Suppressor macrophage (primary cell): ENCODE measurements around the gene RSL1D1.
"Not testable (repeated sequence)": the region's sequence is repeated elsewhere in the genome, so short reads cannot be mapped to it uniquely, and the experiment has no call there.

Source experiments
- DNase-seq, 4 experiments: peaks; one replicate each; pipeline ENCODE4 v3.0.0-alpha.2; 2020 to 2022

Gene RSL1D1

DNA sequence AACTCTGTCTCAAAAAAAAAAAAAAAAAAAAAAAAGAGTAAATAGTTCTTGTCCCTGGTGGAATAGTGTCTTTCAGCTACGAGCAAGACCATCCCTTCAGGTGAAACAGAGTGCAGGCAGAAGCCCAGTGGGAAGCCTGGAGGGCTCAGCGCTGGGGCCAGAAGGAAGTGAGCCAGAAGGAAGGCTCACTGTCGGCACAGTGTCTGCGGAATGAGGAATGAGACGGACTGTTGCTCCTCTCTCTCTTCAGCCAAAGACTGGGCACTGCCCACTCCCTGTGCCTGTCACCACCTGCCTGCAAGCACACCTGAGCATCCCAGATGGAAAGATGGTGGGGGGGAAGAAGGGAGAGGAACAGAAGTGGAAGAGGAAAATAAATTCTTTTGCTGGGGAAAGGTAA lies 7.5 kb downstream of the RSL1D1 start:
- no peak for DNase-seq

DNA sequence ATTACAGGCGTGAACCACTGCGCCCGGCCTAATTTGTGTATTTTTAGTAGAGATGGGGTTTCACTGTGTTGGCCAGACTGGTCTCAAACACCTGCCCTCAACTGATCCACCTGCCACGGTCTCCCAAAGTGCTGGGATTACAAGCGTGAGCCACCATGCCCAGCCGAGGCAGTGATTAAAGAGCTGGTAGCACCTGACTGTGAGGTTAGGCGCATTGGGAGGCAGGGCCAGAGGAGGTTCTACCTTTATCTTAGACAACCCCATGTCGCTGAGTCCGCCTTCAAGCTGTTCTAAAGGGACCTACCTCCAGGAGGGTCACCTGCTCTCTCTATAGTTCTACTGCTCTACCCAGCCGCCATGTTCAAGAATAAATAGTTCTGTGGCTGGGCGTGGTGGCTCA lies 8.1 kb downstream of the RSL1D1 start:
- DNase-seq: no peak

DNA sequence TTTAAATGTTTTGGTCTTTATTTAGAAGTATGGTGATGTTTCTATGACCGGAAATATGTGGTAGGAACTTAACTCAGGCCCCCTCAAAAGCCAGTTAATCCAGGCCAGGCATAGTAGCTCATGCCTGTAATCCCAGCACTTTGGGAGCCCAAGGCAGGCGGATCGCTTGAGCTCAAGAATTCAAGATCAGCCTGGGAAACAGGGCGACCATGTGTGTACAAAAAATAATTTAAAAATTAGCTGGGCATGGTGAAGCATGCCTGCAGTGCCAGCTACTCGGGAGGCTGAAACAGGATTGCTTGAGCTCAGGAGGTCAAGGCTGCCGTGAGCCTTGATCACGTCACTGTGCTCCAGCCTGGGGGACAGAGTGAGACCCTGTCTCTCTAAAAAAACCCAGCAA lies 10.3 kb downstream of the RSL1D1 start:
- DNase-seq: no peak

DNA sequence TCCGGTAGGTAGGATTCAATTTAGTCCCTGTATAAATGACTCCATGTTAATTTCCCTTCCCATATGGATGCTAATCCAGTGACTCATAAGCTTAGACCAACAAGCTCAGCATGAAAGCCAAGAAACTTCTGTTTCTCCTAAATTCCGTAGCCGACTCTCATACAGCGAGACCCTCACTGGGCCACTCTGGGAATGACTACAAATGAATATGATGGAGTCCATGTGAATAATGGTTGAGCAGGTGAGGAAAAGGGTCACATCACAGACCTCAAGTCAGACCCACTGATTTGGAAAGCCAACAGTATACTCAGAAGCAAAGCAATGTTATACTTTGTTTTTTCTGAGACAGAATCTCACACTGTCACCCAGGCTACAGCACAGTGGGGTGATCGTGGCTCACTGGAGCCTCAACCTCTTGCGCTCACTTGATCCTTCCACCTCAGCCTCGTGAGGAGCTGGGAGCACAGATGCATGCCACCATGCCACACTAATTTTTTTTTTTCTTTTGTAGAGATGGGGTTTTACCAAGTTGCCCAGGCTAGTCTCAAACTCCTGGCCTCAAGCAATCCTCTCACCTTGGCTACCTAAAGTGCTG lies 14.6 kb downstream of the RSL1D1 start:
- no peak for DNase-seq

DNA sequence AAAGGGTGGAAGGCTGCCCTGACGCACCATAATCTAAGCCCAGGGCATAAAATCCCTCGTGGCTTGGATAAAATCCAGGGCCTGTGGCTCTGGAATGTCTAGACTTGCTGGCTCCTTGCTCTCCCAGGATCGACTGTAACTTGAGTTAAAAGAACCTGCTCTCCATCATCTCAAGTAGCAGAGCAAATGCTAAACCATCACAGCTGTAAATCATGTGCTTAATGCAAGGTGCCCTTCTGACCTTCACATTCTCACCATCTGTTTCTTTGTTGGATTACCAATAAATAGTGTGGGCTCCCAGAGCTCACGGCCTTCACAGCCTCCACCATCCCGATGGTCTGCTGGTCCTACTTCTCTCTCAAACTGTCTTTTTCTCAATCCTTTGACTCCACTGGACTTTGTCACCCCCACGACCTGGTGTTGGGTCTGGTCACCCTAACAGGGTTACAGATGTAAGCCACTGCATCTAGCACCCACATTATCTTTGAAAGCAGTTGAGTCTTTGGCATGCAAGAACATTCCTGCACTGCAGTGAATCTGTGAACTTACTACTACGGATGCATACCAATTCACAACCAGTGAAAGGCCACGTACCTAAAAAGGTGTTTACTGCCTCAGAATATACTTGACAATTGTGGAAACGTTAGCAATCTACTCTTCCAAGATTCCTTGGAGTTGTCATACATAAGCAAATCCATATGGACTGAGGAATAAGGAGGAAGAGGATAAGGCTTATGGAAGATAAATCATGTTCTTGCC lies 15.3 kb downstream of the RSL1D1 start:
- DNase-seq: no peak

DNA sequence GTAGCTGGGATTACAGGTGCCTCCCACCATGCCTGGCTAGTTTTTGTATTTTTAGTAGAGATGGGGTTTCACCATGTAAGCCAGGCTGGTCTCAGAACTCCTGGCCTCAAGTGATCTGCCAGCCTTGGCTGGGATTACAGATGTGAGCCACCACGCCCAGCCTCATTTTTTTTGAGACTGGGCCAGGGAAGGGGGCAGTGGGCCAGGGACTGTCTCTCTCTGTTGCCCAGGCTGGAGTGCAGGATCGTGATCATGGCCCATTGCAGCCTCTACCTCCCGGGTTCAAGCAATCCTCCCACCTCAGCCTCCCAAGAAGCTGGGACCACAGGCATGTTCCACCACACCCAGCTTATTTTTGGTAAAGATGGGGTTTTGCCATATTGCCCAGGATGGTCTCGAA lies 16.0 kb downstream of the RSL1D1 start:
- no peak for DNase-seq

DNA sequence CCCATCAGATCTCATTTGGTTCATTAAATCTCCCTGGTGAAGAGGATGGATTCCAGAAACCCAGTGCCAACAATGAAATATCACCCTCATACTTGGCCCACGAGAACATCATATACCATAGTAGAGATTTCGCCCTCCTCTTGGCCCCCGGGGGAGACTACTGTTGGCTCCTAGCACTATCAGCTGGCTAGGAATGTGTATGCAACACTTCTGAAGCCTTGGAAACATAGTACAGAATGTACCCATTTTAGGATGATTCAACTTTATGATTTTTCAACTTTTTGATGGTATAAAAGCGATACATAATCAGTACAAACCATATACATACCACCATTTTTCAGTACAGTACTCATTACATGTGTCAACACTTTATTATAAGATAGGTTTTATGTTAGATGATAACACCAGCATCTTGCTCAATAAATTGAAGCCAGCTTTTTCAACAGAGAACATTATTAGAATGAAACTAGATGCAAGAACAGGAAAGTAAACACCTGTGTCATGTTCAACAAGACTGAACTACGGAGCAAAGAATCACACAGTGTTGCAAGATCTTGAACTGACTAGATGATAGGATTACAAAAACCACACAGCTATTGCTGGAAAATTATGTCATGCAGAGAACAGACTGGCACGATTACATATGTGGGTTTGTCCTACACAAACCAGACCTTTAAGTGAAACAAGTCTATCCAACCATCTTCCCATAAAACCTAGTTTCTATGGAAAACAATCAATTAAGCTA lies 17.2 kb downstream of the RSL1D1 start:
- peak; percentile 35 to 72 (median 50) for DNase-seq

DNA sequence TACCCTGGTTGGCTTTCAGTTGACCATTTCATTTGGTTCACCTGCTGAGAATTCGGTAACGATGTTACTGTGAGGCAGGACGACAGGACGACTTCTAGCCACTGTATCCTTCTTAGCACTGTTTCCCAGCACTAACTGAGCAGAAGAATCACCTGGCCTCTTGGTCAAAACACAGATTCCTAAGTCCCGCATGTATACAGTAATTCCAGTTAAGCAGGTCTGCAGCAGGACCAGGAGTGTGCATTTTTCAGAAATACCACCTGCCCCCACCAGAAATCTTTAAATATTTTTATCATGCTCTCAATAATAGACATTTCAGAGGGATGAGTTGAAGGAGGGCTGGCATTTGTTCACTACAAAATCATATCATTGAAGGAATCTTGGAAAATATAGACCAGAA lies 22.6 kb downstream of the RSL1D1 start:
- DNase-seq: no peak

DNA sequence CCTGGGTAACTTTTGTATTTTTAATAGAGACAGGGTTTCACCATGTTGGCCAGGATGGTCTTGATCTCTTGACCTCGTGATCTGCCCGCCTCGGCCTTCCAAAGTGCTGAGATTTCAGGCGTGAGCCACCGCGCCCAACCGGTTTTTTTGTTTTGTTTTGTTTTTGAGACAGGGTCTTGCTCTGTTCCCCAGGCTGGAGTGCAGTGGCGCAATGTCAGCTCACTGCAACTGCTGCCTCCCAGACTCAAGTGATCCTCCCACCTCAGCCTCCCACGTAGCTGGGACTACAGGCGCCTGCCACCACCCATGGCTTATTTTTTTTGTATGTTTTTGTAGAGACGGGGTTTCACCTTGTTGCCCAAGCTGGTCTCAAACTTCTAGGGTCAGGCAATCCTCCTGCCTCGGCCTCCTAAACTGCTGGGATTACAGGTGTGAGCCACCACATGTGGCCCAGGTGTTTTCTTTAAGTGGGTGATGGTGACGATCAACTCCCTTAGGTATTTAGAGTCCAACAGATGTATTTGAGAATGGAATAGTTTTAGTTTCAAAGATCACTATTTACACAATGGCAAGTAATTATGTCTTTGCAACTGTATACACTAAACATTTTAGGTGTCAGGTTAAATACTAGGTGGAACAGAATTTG lies 25.7 kb downstream of the RSL1D1 start:
- peak in 3 of 4 experiments; percentile 10 to 39 (median 18) for DNase-seq

DNA sequence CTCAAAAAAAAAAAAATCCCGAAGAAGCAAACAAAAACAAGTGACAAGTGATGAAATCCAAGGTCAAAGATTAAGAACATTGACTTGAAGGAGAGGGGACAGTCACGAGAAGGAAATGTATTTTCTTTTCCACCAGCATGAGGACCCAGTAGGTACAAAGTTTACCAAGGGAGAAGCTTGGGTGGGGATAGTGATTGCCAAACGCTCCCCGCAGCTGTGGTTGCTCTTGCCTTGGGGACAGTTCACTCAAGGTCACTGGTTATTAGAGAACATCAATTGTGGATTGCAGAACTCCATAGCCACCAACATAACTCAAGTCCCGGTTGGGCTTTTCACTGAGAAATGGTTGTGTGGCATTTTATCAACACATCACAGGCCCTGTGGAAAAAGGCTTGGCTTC lies 27.0 kb downstream of the RSL1D1 start:
- DNase-seq: peak; percentile 84 to 92 (median 91)

DNA sequence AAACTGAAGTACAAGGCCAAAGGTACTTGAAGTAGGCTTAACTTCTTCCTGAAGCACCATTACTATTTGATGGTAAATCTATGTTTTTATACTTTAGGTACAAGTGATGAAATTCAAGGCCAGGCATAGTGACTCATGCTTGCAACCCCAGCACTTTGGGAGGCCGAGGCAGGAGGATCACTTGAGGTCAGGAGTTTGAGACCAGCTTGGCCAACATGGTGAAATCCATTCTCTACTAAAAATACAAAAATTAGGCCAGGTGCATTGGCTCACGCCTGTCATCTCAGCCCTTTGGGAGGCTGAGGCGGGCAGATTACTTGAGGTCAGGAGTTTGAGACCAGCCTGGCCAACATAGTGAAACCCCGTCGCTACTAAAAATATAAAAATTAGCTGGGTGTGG lies 27.7 kb downstream of the RSL1D1 start:
- peak in 1 of 4 experiments; percentile 7 for DNase-seq

DNA sequence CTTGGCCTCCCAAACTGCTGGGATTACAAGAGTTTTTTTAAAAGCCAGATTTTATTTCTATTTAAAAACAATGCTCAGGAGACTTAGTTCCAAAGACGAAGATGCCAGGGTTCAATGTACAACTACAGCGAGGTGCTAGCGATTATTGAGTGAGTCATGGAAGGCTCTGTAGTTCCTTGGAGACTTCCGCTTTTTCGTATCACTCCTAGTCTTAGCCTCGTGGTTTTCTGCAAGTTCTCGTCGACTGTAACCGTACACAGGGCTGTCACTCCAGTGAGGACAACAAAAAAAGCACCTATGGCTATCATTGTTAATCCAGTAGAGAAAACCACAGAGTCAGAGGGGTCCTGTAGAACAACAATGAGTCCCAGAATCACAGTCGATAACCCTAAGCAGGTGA lies 31.5 kb downstream of the RSL1D1 start:
- DNase-seq: peak; percentile 61 to 87 (median 78)

DNA sequence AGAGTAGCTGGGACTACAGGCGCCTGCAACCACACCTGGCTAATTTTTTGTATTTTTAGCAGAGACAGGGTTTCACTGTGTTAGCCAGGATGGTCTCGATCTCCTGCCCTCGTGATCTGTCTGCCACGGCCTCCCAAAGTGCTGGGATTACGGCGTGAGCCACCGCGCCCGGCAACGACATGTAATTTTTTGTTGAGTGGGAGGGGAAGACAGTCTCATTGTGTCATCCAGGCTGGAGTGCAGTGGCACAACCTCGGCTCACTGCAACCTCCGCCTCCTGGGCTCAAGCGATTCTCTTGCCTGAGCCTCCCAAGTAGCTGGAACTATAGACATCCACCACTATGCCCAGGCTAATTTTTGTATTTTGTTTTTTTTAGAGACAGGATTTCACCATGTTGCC lies 32.4 kb downstream of the RSL1D1 start:
- DNase-seq: not testable (repeated sequence)

DNA sequence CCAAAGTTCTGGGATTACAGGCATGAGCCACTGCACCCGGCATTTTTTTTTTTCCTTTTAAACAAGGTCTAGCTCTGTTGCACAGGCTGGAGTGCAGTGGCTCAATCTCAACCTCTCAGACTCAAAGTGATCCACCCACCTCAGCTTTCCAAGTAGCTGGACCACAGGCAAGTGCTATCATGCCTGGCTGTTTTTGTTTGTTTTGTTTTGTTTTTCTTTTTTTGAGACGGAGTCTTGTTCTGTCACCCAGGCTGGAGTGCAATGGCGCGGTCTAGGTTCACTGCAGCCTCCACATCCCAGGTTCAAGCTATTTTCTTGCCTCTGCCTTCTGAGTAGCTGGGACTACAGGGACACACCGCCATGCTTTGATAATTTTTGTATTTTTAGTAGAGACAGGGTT lies 35.2 kb downstream of the RSL1D1 start:
- no peak for DNase-seq

DNA sequence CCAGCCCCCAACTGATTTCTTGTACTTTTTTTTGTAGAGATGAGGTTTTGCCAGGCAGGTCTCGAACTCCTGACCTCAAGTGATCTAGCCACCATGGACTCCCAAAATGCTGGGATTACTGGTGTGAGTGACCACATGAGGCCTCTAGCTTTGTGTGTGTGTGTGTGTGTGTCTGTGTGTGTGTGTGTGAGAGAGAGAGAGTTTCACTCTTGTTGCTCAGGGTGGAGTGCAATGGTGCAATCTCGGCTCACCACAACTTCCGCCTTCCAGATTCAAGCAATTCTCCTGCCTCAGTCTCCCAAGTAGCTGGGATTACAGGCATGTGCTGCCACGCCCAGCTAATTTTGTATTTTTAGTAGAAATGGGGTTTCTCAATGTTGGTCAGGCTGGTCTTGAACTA lies 36.5 kb downstream of the RSL1D1 start:
- peak; percentile 57 to 77 (median 69) for DNase-seq

DNA sequence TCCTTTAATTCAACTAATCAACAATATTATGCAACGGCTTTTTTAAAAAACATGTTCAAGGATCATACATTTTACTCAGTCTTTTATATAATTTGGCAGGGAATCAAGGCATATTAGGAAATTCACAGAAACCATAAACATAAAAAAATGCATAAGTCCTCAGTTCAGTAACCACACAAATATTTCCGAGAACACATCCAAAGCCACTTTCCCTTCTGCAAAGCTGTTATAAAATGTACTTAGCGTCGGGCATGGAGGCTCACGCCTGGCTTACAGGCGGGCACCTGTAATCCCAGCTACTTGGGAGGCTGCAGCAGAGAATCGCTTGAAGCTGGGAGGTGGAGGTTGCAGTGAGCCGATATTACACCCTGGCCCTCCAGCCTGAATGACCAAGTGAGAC lies 44.6 kb downstream of the RSL1D1 start:
- DNase-seq: peak in 2 of 4 experiments; percentile 19 to 22

DNA sequence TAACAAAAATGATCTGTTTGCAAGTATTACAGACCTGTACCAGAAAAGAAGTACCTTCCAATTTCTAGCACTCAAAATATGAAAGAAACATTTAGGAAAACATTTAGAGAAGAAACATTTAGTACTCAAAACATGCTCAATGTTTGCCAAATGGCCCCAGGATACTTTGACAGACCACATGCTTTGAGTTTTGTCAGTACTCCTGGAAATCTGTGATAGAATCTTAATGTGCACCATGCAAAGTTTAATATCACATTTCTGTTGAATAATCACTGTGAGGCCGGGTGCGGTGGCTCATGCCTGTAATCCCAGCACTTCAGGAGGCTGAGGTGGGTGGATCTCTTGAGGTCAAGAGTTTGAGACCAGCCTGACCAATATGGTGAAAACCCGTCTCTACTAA lies 45.8 kb downstream of the RSL1D1 start:
- no peak for DNase-seq

DNA sequence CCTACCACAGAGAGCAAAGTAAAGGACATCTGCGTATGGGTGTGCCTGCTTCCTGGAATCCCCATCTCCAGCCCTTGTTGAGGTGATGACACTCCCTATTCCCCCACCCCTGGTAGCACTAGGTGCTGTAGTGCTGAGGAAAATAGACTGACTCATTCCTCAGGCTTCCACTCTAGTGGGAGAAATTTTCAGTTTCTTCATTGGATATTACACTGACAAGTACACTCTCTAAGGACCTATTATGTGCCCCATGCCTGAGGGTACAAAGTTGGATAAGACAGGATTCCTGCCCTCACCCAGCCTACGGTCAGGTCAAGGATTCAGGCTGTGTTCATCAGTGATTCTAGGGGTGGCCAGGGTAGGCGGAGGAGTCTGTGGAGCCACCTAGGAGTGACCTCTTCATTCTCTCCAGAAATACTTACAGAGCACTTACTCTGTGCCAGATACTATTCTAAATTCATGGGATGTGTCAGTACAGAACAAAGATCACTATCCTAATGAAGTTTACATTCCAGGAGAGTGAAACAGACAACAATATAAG lies 49.8 kb downstream of the RSL1D1 start:
- DNase-seq: no peak

DNA sequence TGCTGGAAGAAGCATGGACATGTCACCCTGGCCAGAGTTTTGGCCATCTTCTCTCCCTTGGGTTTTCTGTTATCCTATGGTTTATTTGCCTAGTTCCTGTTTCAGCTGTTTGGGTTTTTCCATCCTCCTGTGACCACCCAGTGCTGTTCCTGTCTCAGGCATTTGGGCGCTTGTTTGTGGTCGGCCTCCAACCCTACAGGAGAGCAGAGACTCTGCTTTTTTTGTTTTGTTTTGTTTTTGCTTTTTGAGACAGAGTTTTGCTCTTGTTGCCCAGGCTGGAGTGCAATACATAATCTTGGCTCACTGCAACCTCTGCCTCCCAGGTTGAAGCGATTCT lies 51.0 kb downstream of the RSL1D1 start:
- DNase-seq: peak; percentile 62 to 75 (median 73)

DNA sequence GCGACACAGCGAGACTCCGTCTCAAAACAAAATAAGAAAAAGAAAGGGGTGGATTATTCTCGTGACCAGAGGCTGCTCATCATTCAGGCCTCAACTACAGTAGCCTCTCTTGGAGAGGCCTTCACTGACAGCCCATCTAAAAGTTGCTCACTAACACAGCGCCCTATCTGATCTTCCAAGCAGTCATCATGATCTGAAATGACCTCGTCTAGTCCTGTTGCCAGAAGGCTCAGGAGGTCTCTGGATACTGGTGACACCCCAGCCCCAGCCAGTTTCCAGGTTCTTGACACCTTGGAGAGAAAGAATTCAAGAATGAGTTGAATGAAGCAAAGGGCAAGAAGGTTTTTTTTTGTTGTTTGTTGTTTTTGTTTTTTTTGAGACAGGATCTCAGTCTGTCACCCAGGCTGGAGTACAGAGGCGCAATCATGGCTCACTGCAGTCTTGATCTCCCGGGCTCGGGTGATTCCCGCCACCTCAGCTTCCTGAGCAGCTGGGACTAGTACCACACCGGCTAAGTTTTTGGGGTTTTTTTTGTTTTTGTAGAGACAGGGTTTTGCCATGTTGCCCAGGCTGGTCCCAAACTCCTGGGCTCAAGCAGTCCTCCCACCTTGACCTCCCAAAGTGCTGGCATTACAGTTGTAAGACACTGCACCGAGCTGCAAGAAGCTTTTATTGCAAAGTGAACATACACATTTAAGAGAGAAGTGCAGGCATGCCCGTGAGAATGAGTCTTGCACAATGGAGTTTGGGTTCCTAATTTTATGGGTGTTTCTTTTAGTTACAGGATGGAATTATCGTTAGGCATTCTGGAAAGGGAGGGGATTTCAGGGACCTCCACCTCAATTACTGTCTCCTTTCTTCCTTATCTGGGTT lies 51.6 kb downstream of the RSL1D1 start:
- peak; percentile 42 to 68 (median 56) for DNase-seq

DNA sequence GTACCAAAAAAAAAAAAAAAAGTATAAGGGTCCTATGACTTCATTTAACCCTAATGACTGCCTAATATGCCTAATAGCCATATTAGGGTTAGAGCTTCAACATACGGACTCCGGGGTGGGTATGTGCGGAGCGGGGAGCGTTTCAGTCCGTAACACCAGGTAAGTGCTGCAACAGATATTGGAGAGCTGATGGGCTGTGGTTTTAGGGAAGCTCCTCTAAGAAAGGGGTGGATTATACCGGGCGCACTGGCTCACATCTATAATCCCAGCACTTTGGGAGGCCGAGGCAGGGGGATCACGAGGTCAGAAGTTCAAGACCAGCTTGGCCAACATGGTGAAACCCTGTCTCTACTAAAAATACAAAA lies 52.3 kb downstream of the RSL1D1 start:
- DNase-seq: no peak

DNA sequence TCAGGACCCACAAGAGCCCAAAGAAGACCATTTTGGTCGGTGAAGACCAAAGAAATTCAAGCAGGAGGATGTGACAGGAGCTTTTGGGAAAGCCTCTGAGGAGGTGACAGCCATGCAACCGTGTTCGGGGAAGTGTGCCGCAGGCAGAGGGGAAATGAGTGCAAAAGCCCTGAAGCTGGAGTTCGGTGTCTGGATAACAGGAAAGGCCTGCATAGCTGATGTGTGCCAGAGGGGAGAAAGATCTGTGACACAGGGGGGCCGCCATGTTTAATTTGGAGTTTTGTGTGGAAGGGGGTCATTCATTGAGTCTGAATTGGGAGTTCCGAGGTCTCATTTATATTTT lies 53.4 kb downstream of the RSL1D1 start:
- DNase-seq: peak; percentile 39 to 55 (median 49)
